GM19372 (cell line): ENCODE measurements around the gene LGALS3BP.

ENCODE experiments used
- ATAC-seq: cut with Tn5 transposase; IDR thresholded peaks from one replicate; pipeline ENCODE4 v1.9.1; 2021; ENCODE audit warnings: mild to moderate bottlenecking, low read depth, moderate library complexity; ENCODE audit not compliant: unreplicated experiment

Gene LGALS3BP

GRCh38 chr17:78999947-79000395, 20.2 kb upstream of the LGALS3BP start:
- ATAC-seq = no peak

- no peak for ATAC-seq
Observed at GRCh38 chr17:78999056-78999768, 19.5 kb upstream of the LGALS3BP start.

GRCh38 chr17:78998311-78999055, 18.8 kb upstream of the LGALS3BP start:
- ATAC-seq = no peak

DNA sequence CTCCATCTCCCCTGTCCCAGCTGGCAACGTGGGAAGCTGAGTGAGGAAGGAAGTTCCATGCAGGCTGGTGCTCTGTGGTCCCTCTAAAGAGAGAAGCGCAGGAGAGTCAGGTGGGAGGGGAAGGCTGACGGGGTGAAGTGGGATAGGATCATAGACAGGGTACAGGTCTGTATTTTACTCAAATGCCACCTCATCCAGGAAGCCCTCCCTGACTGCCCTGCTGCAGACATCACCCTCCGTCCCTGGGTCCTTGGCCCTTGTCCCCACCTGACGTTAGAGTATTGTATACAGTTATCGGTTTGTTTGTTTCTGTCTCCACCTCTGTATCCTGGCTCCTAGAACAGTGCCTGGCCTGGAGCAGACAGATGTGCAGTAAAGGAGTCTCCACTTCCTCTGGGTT, 18.2 kb upstream of the LGALS3BP start:
- ATAC-seq = no peak

GRCh38 chr17:78997231-78997741, 17.6 kb upstream of the LGALS3BP start:
- no peak for ATAC-seq

DNA sequence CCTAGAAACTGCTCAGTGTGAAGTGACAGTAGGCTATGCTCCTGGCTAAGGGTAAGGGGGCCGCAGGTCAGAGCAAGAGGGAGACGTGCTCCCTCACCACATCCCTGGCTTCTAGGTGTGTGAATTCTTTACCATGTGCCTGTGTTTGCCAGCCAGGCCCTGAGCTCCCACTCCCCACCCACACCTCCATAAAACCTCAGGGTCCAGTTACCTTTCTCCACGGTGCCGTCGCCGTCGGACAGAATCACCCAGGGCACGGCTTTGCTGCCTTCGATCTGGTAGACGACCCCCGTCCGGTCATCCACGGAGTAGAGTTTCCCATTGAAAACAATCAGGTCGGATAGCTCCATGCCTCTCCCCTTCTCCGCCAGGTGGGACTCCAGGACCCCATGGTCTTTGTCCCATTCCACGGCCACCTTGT, 17.1 kb upstream of the LGALS3BP start:
- no peak for ATAC-seq

GRCh38 chr17:78995761-78996451, 16.2 kb upstream of the LGALS3BP start:
- no peak for ATAC-seq

- no peak for ATAC-seq
Observed at GRCh38 chr17:78995022-78995760, 15.5 kb upstream of the LGALS3BP start.

GRCh38 chr17:78993981-78994671, 14.4 kb upstream of the LGALS3BP start:
- no peak for ATAC-seq

DNA sequence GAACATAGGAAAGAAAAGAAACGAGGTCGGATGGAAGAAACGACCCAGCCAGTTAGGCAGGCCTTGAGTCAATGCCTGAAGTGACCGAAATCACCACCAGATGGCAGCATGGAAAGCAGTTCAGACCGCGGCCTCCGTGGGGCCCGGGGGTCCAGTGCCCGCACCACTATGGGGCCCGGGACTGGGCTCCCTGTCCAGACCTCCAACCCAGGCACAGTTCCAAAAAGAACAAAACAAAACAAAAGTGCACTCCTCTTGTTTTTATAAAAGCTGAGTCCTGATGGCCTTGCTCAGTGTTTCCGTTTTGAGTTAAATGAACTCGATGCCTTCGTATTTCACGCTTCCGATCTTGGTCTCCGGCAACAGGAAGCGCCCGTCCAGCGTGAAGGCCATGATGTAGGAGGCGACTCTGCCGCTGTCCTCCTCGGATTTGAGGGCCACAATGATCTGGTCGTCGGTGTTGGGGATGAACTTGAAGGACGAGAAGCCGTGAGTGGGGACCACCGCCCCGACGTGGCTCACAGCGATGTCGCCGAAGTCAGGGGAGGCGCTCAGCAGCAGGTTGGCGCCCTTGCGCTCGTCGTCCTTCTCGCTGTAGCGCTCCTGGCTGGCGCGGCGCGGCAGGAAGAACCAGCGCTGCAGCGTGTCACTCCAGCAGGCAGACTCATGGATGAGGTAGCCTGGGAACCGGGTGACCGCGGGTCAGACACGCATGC, 13.7 kb upstream of the LGALS3BP start:
- ATAC-seq = no peak

DNA sequence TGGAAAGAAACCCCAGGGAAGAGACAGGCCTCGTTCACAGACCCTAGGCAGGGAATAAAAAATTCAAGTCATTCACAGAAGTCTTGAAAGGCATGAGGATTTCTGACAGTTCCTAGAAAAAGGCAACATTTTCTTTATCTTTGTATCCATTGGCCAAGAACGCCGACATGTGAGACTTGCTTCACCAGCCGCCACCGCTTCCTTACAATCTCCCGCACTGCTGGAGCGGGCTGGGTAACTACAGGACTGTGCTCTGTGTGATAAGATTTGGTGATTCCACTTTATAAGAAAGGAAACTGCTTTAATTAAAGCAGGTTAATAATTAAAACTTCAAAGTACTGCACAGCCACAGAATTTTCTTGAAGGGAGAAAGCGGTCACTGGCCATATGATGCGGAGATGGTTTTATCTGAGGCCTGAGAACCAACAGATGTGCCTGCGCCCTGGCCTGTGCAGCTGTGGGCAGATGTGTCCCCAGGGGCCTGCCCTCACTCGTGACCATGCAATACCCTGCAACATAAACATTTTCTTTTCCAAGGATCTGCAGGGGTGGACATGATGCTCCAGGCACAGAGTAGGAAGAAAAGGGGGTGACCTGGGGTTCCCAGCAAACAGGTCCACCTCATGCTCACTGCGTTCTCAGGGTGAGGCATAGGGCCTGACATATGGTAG, 13.0 kb upstream of the LGALS3BP start:
- no peak for ATAC-seq

DNA sequence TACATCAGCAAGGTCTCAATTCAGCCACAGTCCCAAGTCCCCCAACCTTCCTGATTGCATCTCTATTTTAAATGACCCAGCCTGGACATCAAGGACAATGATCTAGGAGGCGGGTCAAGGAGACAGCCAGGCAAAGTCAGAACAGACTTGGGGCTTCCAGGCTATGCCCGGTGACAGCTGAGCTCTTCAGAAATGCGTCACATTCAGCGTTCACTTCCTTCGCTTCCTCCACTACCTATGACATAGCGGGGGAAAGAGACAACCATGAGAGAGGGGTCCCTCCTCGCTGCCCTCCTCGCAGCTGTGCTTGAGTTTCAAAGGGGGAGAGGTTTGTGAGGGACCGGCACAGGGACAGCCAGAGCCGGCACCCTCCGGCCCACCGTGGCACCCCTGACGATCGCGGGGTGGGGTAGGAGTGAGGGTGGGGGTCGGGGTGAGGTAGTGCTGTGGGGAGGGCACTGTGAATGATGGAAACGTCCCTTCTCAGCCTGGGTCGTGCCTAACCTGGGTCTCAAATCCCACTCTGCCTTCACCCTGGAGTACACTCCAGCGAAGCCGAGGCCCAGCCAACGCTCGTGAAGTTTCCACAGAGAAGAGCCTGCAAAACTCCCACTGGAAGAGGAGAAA, 12.3 kb upstream of the LGALS3BP start:
- ATAC-seq = no peak

- ATAC-seq = no peak
Observed at GRCh38 chr17:78991017-78991738, 11.5 kb upstream of the LGALS3BP start.

GRCh38 chr17:78990349-78991016, 10.8 kb upstream of the LGALS3BP start:
- no peak for ATAC-seq

DNA sequence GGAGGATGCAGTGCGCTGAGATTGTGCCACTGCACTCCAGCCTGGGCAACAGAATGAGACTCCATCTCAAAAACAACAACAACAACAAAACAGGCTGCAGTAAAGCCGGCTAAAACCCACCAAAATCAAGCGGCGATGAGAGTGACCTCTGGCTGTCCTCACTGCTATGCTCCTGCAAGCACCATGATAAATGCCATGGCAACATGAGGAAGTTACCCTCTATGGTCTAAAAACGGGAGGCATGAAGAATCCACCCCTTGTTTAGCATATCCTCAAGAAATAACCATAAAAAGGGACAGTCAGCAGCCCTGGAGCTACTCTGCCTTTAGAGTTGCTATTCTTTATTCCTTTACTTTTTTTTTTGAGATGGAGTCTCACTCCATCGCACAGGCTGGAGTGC, 8.4 kb upstream of the LGALS3BP start:
- no peak for ATAC-seq

GRCh38 chr17:78986649-78987328, 7.1 kb upstream of the LGALS3BP start:
- ATAC-seq = no peak
